HG03558 (cell line): ENCODE data around the gene HELZ.
"Not testable (repeated sequence)": the region's sequence is repeated elsewhere in the genome, so short reads cannot be mapped to it uniquely, and the experiment has no call there.

Experiments used
- ATAC-seq: cut with Tn5 transposase; IDR thresholded peaks from one replicate; pipeline ENCODE4 v1.9.1; 2021; ENCODE audit warnings: moderate number of reproducible peaks; ENCODE audit not compliant: unreplicated experiment; ENCODE audit errors: extremely low read depth

The HELZ gene

GRCh38 chr17:67041941-67042899 lies 202.8 kb downstream of the HELZ start:
- no peak for ATAC-seq

- no peak for ATAC-seq
These were observed 203.5 kb downstream of the HELZ start for GRCh38 chr17:67041531-67041930.

DNA sequence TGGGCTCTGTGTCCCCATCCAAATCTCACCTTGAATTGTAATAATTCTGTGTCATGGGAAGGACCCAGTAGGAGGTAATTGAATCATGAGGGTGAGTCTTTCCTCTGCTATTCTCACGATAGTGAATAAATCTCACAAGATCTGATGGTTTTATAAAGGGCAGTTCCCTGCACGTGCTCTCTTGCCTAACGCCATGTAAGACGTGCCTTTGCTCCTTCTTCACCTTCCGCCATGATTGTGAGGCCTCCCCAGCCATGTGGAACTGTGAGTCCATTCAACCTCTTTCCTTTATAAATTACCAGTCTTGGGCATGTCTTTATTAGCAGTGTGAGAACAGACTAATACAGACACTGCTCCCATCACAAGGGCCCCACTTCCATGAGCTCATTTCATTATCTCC lies 203.9 kb downstream of the HELZ start:
- ATAC-seq, result not testable (repeated sequence)

DNA sequence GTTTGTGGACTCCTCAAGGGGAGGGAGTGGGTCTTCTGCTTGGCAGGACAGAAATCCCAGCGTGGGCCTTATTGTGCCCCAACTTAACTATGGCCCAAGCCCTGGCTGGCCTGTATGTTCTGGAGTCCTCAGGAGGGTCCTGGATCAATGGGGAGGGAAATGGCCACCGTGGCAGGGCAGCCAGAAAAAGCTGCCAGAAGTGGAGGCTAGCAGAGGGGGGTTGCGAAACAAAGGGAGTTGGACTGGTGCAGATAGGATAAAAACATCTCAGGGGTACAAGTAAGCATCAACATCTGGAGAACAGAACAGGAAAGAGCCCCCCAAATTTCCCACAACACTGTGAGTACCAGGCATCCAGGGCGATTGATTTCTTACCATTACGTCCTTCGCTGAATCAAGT lies 204.3 kb downstream of the HELZ start:
- ATAC-seq, result no peak

- no peak for ATAC-seq
These were observed 206.1 kb downstream of the HELZ start for GRCh38 chr17:67038861-67039365.

GRCh38 chr17:67035131-67036083 lies 209.6 kb downstream of the HELZ start:
- no peak for ATAC-seq

DNA sequence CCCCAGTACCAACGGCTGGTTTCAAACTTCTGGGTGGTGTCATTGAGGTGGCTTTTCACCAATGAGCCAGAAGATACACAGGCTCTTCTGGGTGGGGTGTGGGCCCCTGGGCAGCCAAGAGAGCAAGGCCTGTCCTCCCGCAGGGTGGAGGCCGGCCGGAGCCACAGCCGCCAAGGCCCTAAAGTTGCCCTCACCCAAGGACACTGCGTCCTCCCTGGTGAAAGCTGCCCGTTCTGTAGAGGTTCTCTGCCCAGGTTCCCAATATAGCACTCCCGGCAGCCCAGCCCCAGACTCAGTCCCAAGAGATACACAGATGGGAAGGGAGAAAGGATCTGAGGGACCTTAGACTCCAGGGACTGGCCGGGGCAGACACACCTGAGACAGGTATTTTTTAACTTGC lies 211.4 kb downstream of the HELZ start:
- ATAC-seq, result no peak

- no peak for ATAC-seq
These were observed 212.0 kb downstream of the HELZ start for GRCh38 chr17:67032985-67033384.

DNA sequence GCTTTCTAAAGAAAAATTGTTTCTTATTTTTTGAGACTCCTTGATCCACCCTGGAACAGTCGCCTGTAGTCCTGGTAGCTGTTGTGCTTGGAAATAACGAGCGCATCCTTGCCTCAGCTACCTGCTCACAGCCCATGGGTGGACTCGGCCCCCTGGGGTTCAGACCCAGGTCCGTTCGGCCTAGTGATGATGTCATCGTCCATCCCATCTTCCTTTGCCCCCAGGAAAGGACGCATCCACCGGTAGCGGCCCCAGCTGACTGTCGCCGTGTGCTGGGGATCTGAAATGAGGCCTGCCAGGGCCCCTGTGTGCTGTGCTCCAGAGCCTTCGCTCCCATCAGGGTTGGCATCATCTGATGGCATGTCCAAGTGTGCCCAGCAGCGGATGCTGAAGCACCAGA lies 212.6 kb downstream of the HELZ start:
- no peak for ATAC-seq

- ATAC-seq, result no peak
These were observed 214.4 kb downstream of the HELZ start for GRCh38 chr17:67030641-67031040.

- ATAC-seq, result no peak
These were observed 217.9 kb downstream of the HELZ start for GRCh38 chr17:67027031-67027628.

GRCh38 chr17:67026341-67026740 lies 218.7 kb downstream of the HELZ start:
- ATAC-seq, result no peak

GRCh38 chr17:67025216-67025792 lies 219.7 kb downstream of the HELZ start:
- ATAC-seq, result no peak

GRCh38 chr17:67024736-67025135 lies 220.3 kb downstream of the HELZ start:
- no peak for ATAC-seq

- no peak for ATAC-seq
These were observed 222.6 kb downstream of the HELZ start for GRCh38 chr17:67022451-67022810.

- no peak for ATAC-seq
These were observed 223.1 kb downstream of the HELZ start for GRCh38 chr17:67021743-67022450.

DNA sequence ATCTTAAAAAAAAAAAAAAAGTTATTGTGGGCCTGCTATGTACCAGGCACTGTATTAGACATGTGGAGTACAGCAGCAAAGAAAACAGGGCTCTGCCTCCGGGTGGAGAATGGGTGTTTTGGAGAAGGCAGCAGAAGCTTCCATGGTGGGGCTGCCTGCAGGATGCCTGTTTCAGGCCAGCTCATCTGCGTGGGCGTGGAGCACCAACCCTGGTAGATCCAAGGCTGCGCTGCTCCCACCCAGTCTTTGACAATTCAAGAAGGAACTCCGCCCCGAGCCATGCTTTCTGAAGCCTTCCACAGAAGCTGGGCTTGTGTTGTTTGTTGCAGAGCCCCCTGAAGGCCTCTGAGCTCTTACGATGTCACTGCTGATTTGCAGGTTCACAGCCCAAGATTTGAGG lies 223.8 kb downstream of the HELZ start:
- ATAC-seq, result no peak
